GM21529 (cell line): ENCODE data around the gene GRK3.

Experiments
- ATAC-seq: cut with Tn5 transposase; IDR thresholded peaks from one replicate; pipeline ENCODE4 v1.9.1; 2021; ENCODE audit not compliant: unreplicated experiment

GRK3 gene

DNA sequence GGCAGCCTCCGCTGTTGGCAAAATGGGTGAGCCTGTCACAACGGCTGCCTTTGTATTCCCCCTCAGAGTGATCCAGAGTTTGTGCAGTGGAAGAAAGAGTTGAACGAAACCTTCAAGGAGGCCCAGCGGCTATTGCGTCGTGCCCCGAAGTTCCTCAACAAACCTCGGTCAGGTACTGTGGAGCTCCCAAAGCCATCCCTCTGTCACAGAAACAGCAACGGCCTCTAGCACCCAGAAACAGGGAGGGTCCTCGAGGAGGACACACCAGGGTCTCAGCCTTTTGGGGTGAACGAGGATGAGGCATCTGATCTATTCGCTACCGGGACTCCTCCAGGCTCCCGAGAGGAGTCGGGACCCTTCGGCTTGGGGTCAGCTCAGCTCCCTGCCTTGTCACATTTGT is 157.7 kb downstream of the GRK3 start:
- ATAC-seq = no peak

DNA sequence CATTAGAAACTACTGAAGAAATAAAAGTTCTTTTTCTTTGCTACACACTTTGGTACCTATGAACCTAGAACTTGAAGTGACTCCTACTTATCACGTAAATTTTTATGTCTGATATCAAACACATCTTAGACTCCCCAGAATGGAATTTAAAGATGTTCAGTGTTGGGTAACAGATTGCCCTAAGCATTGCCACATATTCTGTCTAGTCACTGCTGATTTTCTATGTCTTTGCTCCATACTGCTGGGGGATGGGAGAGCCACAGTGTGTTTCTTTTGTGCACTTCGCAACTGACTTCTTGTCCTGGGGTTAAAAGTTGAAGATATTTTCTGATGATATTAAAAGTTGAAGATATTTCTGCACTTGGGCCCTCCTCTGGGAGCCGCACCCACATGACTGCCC is 158.2 kb downstream of the GRK3 start:
- ATAC-seq = no peak

DNA sequence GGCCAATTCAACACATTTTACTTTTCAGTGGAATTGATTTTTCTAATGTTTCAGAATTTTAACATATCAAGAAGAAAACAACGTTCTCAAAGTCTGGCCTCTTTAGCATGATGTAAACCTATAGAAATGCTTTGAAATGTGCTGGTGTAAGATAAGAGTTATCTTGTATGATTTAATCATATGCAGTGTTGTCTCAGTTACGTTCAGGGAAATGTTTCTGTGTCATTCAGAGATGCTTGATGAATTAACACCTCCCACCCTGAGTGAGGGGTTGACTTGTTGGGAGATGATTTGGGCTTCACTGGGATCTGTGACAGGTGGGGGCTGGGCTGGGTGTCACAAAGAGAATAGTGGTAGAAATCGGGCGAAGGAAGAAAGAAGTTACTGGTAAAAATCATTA is 161.8 kb downstream of the GRK3 start:
- no peak for ATAC-seq

DNA sequence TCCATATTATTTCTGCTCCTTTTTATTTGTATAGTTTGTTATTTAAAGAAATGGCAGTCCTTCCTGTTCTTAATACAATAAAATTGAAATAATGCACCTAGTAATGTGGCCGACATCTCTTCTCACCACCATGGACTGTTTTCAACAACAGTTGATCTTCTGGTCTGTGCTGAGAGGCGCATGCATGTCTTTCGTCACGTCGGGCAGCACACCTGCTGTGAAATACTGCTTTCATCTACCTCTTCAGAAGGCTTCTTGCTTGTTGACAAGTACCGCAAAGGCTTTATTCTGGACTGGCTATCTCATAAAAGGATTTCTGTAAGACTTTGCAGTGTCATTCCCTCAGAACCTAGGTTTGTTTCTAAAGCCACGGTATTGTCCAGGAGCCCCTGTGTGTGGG is 163.6 kb downstream of the GRK3 start:
- no peak for ATAC-seq

- ATAC-seq = no peak
Measured at GRCh38 chr22:25729016-25729995, 164.8 kb downstream of the GRK3 start.

- no peak for ATAC-seq
Measured at GRCh38 chr22:25735650-25736049, 171.2 kb downstream of the GRK3 start.

GRCh38 chr22:25736378-25737011 is 172.0 kb downstream of the GRK3 start:
- no peak for ATAC-seq

- no peak for ATAC-seq
Measured at GRCh38 chr22:25739659-25740344, 175.3 kb downstream of the GRK3 start.

GRCh38 chr22:25741692-25742626 is 177.5 kb downstream of the GRK3 start, which contains the start of gene MYO18B:
Gene MYO18B, plus strand, starts transcription at chr22:25742188. Its CDS starts 18,905 bp downstream, at chr22:25761093.
- no peak for ATAC-seq

DNA sequence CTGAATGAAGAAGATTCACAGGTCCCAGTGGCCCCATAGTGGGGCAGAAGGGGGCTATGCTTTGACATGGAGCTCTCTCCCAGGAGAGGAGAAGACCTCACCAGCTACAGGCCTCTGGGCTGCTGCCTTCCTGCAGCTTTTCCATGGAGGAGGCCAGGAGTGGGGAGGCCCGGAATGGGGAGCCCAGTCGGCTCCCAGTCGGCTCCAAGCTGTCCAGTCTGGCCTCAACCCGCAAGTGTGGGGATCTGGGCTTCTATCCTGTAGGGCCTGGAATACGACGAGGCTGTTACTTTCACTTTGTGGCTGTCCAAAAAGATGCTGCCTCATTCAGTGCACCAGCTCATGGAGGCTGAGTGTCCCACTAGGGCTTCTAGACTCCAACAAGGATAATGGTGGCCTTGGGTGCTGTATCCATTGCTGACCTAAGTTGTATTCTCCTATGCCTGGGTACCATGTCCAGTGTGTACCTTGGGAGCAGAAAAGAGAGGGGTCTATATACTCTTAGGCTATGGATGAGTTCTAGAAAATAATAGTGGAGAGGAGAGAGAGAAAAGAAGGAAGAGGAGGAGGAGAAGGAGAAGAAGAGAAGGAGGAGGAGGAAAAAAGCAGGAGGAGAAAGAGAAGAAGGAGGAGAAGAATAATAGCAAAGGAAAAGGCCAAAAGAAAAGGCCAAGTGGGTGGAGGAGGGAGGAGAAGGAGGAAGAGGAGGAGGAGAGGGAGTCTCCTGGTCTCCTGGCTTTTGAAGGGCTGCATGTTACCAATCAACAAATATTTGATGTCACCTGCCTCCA is 178.6 kb downstream of the GRK3 start:
- ATAC-seq = no peak

DNA sequence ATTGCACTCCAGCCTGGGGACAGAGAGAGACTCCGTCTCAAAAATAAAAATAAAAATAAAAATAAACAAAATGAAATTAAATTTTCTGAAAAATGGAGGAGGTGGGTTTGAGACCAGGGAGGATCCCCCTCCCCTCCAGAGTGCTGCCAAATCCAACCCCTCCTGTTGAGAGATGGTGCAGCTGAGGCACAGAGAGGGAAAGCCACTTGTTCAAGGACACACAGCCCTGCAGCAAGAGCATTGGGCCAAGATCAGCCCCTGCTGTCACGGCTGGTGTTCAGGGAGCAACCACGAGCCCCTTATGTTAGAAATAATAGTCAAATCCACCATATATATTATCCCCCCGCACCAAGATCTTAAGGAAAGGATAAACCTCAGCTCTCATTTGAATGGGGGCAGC is 180.2 kb downstream of the GRK3 start:
- ATAC-seq = no peak

- no peak for ATAC-seq
Measured at GRCh38 chr22:25745341-25746011, 181.0 kb downstream of the GRK3 start.

- no peak for ATAC-seq
Measured at GRCh38 chr22:25746012-25746373, 181.5 kb downstream of the GRK3 start.

GRCh38 chr22:25747245-25747944 is 182.9 kb downstream of the GRK3 start:
- no peak for ATAC-seq

DNA sequence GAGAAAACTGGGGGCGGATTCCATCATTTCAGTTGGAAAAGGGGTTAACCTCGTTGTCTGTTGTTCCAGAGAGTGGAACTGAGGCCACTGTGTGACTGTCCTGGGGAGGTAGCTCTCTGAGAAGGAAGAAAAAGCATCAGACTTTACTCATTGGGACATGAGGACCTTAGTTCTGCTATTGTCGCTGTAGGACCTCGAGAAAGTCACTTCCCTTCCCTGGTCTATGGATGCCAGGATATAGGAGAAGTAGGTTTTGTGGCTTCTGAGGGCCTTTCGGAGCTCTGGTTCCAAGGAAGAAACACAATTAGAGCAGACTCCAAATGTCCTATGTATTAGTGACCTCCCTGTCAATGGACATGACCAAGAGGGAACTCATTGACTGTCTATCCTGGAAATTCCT is 183.7 kb downstream of the GRK3 start:
- no peak for ATAC-seq

- ATAC-seq = no peak
Measured at GRCh38 chr22:25748704-25749103, 184.2 kb downstream of the GRK3 start.

DNA sequence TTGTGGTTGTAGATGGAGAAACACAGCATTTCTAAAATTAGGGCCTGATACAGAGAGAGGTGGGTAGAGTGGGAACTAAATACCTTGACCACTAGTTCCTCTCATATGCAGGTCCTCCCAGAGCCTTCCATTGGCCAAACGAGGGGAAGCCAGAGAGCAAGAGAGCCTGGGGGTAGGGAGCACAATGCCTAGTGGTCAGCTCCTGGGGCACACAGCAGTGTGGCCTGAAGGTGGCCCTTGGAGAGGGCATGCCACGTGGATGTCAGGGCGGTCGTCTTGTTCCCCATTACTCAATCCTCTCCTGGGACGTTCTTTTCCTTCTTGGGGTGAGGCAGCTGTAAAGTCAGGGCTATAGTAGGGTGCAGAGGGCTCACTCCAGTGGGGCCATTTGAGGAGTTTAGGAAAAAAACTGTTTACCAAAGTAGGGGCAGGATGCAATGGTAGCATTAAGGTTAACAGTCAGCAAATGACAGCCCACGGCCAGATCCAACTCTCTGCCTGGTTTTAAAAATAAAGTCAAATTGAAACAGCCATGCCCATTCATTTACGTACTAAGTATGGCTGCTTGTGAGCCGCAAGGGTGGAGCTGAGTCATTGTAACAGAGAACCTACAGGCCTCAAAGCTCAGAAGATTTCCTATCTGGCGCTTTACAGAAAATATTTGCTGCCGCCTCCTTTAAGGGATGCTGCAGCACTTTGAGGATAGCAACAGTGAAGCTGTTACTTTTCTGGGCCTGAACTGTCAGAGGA is 185.1 kb downstream of the GRK3 start:
- ATAC-seq = peak; percentile 55
